H9 (cell line): ENCODE results near the gene IL1RL1. TPM values are rescaled to one million over a fixed set of nuclear protein-coding genes. Genes with fewer than 3 reads are reported as not detected.

Experiments
- DNase-seq: peaks from one replicate; pipeline ENCODE4 v3.0.0-alpha.2; 2017
- H2AFZ ChIP-seq: one replicate; pipeline ENCODE4 v1.6.1; 2013; ENCODE audit warnings: mild to moderate bottlenecking, low read length, control low read depth, moderate library complexity
- H2AK5ac ChIP-seq: 2 replicates; pipeline ENCODE4 v1.6.1; 2013; ENCODE audit warnings: low read length, control low read depth, mixed read lengths; ENCODE audit not compliant: insufficient read length
- H2BK120ac ChIP-seq: one replicate; pipeline ENCODE4 v1.6.1; 2013; ENCODE audit warnings: low read depth, mild to moderate bottlenecking, low read length, control low read depth, inconsistent platforms; ENCODE audit not compliant: poor library complexity, severe bottlenecking
- H2BK12ac ChIP-seq: 2 replicates; pipeline ENCODE4 v1.6.1; 2013; ENCODE audit warnings: low read length, control low read depth, mixed read lengths, low read depth; ENCODE audit not compliant: insufficient read length
- H2BK15ac ChIP-seq: 2 replicates; pipeline ENCODE4 v1.6.1; 2013; ENCODE audit warnings: low read depth, low read length, control low read depth
- H2BK20ac ChIP-seq: one replicate; pipeline ENCODE4 v1.6.1; 2013; ENCODE audit warnings: low read depth, mild to moderate bottlenecking, low read length, control low read depth, inconsistent platforms; ENCODE audit not compliant: poor library complexity, severe bottlenecking
- H2BK5ac ChIP-seq: 2 replicates; pipeline ENCODE4 v1.6.1; 2013; ENCODE audit warnings: low read length, control low read depth, mixed read lengths; ENCODE audit not compliant: insufficient read length
- H3K14ac ChIP-seq: 2 replicates; pipeline ENCODE4 v1.6.1; 2013; ENCODE audit warnings: low read length, control low read depth; ENCODE audit not compliant: insufficient read depth
- H3K18ac ChIP-seq: 2 replicates; pipeline ENCODE4 v1.6.1; 2013; ENCODE audit warnings: low read depth, mild to moderate bottlenecking, mixed read lengths, low read length, control low read depth; ENCODE audit not compliant: insufficient read length
- H3K23ac ChIP-seq: 2 replicates; pipeline ENCODE4 v1.6.1; 2013; ENCODE audit warnings: low read length, control low read depth, mixed read lengths, low read depth; ENCODE audit not compliant: insufficient read length
- H3K23me2 ChIP-seq: 2 replicates; pipeline ENCODE4 v1.6.1; 2013; ENCODE audit warnings: low read depth, mild to moderate bottlenecking, mixed read lengths, low read length, control low read depth; ENCODE audit not compliant: insufficient read length, poor library complexity, severe bottlenecking
- H3K27ac ChIP-seq: 2 replicates; pipeline ENCODE4 v1.5.1; 2013; ENCODE audit warnings: low read length, control low read depth, mixed read lengths, low read depth; ENCODE audit not compliant: insufficient read length
- H3K27me3 ChIP-seq: 2 replicates; pipeline ENCODE4 v1.6.1; 2013; ENCODE audit warnings: low read length, control low read depth, inconsistent platforms; ENCODE audit not compliant: insufficient read depth
- H3K4ac ChIP-seq: 2 replicates; pipeline ENCODE4 v1.6.1; 2013; ENCODE audit warnings: low read depth, mild to moderate bottlenecking, control low read depth, inconsistent platforms, low read length, moderate library complexity
- H3K4me1 ChIP-seq: 2 replicates; pipeline ENCODE4 v1.6.1; 2013; ENCODE audit warnings: low read length, control low read depth, inconsistent platforms; ENCODE audit not compliant: insufficient read depth
- H3K4me2 ChIP-seq: 2 replicates; pipeline ENCODE4 v1.6.1; 2013; ENCODE audit warnings: low read length, control low read depth, mixed read lengths; ENCODE audit not compliant: insufficient read length, insufficient read depth
- H3K56ac ChIP-seq: 2 replicates; pipeline ENCODE4 v1.6.1; 2013; ENCODE audit warnings: low read depth, mild to moderate bottlenecking, mixed read lengths, low read length, control low read depth; ENCODE audit not compliant: insufficient read length
- H3K79me1 ChIP-seq: 2 replicates; pipeline ENCODE4 v1.6.1; 2013; ENCODE audit warnings: low read depth, mild to moderate bottlenecking, moderate library complexity, low read length, control low read depth, inconsistent platforms; ENCODE audit not compliant: insufficient read depth, poor library complexity, severe bottlenecking
- H3K79me2 ChIP-seq: 2 replicates; pipeline ENCODE4 v1.6.1; 2013; ENCODE audit warnings: low read length, control low read depth, inconsistent platforms; ENCODE audit not compliant: insufficient read depth
- H3K9ac ChIP-seq: 2 replicates; pipeline ENCODE4 v1.6.1; 2013; ENCODE audit warnings: low read length, control low read depth, mixed read lengths; ENCODE audit not compliant: insufficient read length; ENCODE audit errors: extremely low read depth
- H3K9me3 ChIP-seq: one replicate; pipeline ENCODE4 v1.6.1; 2013; ENCODE audit warnings: low read depth, low read length, inconsistent platforms; ENCODE audit not compliant: control insufficient read depth
- H3T11ph ChIP-seq: one replicate; pipeline ENCODE4 v1.6.1; 2013; ENCODE audit warnings: mild to moderate bottlenecking, low read length, control low read depth, inconsistent platforms
- H4K20me1 ChIP-seq: one replicate; pipeline ENCODE4 v1.6.1; 2013; ENCODE audit not compliant: control insufficient read depth, insufficient read length, insufficient read depth
- H4K5ac ChIP-seq: 2 replicates; pipeline ENCODE4 v1.6.1; 2013; ENCODE audit warnings: low read depth, mild to moderate bottlenecking, mixed read lengths, low read length, control low read depth; ENCODE audit not compliant: insufficient read length
- H4K8ac ChIP-seq: replicated peaks from 2 replicates; pipeline ENCODE4 v1.6.1; 2013; ENCODE audit warnings: low read length, control low read depth, mixed read lengths, low read depth; ENCODE audit not compliant: insufficient read length
- H4K91ac ChIP-seq: 2 replicates; pipeline ENCODE4 v1.6.1; 2013; ENCODE audit warnings: low read depth, mild to moderate bottlenecking, moderate library complexity, mixed read lengths, low read length, control low read depth; ENCODE audit not compliant: insufficient read length
- H3K27ac Mint-ChIP-seq, 3 experiments: 2 replicates in 2 of 3; 3 replicates in 1 of 3; pipeline ENCODE4 v1.8.0; 2020 to 2021; ENCODE audit warnings: mixed read lengths in 3 of 3, mild to moderate bottlenecking in 1 of 3, moderate library complexity in 1 of 3
- H3K27me3 Mint-ChIP-seq: 2 replicates; pipeline ENCODE4 v1.8.0; 2021; ENCODE audit warnings: low read depth, mild to moderate bottlenecking, moderate library complexity, mixed read lengths
- H3K36me3 Mint-ChIP-seq, 3 experiments: 2 replicates in 2 of 3; 3 replicates in 1 of 3; pipeline ENCODE4 v1.8.0; 2020 to 2021; ENCODE audit warnings: low read depth in 3 of 3, mixed read lengths in 3 of 3; ENCODE audit not compliant: insufficient read depth in 1 of 3
- H3K4me1 Mint-ChIP-seq, 2 experiments: 2 replicates each; pipeline ENCODE4 v1.8.0; 2020; ENCODE audit warnings: mixed read lengths in 2 of 2
- H3K4me3 Mint-ChIP-seq, 2 experiments: 2 replicates in 1 of 2; 3 replicates in 1 of 2; pipeline ENCODE4 v1.8.0; 2020 to 2021; ENCODE audit warnings: mild to moderate bottlenecking in 2 of 2, mixed read lengths in 2 of 2, moderate library complexity in 1 of 2
- H3K9me3 Mint-ChIP-seq, 2 experiments: 2 replicates in 1 of 2; 3 replicates in 1 of 2; pipeline ENCODE4 v1.8.0; 2020; ENCODE audit warnings: mild to moderate bottlenecking in 2 of 2, mixed read lengths in 2 of 2, moderate library complexity in 1 of 2
- WGBS: extraction: QIAGEN DNeasy Blood & Tissue Kit; methylation state at CpG from one replicate; pipeline ENCODE4 v1.1.7; 2013; ENCODE audit warnings: missing lambda C conversion rate, low lambda C conversion rate, mixed read lengths; ENCODE audit not compliant: insufficient read length; ENCODE audit errors: extremely low coverage; 5-methylcytosine and 5-hydroxymethylcytosine counted together
- total RNA-seq: library from RNA; stranded (reverse); gene quantifications from 2 replicates; pipeline ENCODE4 v1.2.1, GENCODE V29; 2021
- TF ChIP-seq, protein P1 (sequence below): fragments of 200-600 bp; sonication (generic); conservative IDR thresholded peaks from 3 replicates; pipeline ENCODE4 v1.8.0; 2021; ENCODE audit warnings: antibody characterized with exemption, mild to moderate bottlenecking

Gene IL1RL1
- total RNA-seq, 1 experiment from 2014 or later: not detected

DNA sequence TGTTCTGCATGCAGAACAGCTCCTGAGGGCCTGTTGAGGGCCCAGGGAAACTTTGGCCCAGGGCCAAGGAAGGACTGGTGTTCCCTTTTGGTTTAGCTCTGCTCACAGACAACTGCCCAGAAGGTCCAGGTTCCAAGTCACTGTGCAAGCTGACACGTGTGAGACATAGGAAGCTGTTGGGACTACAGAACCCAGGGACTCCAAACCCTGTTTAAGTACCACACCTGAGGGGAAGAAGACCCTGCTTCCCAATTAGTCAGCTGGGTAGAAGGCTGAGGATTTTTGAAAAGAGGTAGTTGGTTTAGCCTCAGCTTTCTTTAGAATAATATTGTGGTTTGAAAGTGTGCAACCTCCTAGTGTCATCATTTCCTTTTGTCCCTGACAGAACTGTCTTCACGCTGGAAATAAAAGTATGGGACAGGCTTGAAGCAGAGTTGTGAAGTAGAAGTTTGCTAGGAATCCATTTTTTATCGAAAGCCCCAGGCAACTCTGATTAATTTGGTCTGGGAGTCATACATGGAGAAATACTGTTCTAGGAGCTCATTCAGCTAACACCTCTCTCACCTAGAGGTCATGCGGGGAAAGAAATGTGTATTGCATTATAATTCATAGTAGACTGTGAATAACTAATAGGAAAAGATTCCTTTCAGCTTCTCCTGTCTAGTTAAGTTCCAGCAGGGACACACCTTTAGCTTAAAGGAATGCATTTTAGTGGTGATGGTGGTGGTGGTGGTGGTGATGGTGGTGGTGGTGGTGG, 19.9 kb upstream of the IL1RL1 start:
- Mint-ChIP-seq H3K4me1 (no peaks in the 10 kb centered on the region), H3K27me3 (peaks cover 4% of the 10 kb centered on the region), H3K4me3 (no peak overlapping the region), H3K27ac (no peak overlapping the region), H3K36me3 (no peaks in the 10 kb centered on the region), H3K9me3 (no peaks in the 10 kb centered on the region)
- Histone ChIP-seq H4K5ac (no peak overlapping the region), H2AK5ac (no peak overlapping the region), H2BK120ac (no peak overlapping the region), H3K56ac (no peak overlapping the region), H3K14ac (no peak overlapping the region), H3K4me2 (no peak overlapping the region), H3K9me3 (no peaks in the 10 kb centered on the region), H3K27ac (no peak overlapping the region), H3K23ac (no peak overlapping the region), H2BK15ac (no peak overlapping the region), H3K4ac (no peak overlapping the region), H3K79me2 (no peaks in the 10 kb centered on the region), H2BK20ac (no peak overlapping the region), H3K4me1 (no peaks in the 10 kb centered on the region), H3T11ph (no peak overlapping the region), H2BK12ac (no peak overlapping the region), H3K18ac (no peak overlapping the region), H4K8ac (no peak overlapping the region), H2AFZ (no peak overlapping the region), H3K23me2 (no peaks in the 10 kb centered on the region), H3K79me1 (no peaks in the 10 kb centered on the region), H3K9ac (no peak overlapping the region), H4K91ac (no peak overlapping the region), H2BK5ac (no peak overlapping the region), H4K20me1 (no peaks in the 10 kb centered on the region), H3K27me3 (no peaks in the 10 kb centered on the region)
- WGBS: no CpG with 5 or more reads among the region's 4 CpGs
- TF ChIP-seq, protein P1, sequence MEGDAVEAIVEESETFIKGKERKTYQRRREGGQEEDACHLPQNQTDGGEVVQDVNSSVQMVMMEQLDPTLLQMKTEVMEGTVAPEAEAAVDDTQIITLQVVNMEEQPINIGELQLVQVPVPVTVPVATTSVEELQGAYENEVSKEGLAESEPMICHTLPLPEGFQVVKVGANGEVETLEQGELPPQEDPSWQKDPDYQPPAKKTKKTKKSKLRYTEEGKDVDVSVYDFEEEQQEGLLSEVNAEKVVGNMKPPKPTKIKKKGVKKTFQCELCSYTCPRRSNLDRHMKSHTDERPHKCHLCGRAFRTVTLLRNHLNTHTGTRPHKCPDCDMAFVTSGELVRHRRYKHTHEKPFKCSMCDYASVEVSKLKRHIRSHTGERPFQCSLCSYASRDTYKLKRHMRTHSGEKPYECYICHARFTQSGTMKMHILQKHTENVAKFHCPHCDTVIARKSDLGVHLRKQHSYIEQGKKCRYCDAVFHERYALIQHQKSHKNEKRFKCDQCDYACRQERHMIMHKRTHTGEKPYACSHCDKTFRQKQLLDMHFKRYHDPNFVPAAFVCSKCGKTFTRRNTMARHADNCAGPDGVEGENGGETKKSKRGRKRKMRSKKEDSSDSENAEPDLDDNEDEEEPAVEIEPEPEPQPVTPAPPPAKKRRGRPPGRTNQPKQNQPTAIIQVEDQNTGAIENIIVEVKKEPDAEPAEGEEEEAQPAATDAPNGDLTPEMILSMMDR: no peak
- no peak for DNase-seq
